Activated CD8-positive, alpha-beta T cell treated with anti-CD3 and anti-CD28 coated beads for 36 hours (primary cell): ENCODE data around the gene SPATA31C2. TPM values are rescaled to one million over a fixed set of nuclear protein-coding genes. Genes with fewer than 3 reads are reported as not detected.

ENCODE experiments used
- ATAC-seq: fragments of 200-7000 bp; cut with Tn5 transposase; one replicate; pipeline ENCODE4 v1.10.0; 2021; ENCODE audit warnings: mild to moderate bottlenecking, moderate library complexity
- CTCF ChIA-PET: fragments of 350-600 bp; sonication (Branson Sonifier 250); formaldehyde crosslinking; loops from one replicate; lab custom pipeline; 2021; ENCODE audit warnings: antibody characterized with exemption; lab: Charles Lee
- POLR2A ChIA-PET: fragments of 350-600 bp; sonication (Branson Sonifier 250); formaldehyde crosslinking; loops from one replicate; lab custom pipeline; 2021; ENCODE audit warnings: antibody characterized with exemption; lab: Charles Lee
- DNase-seq: peaks from one replicate; pipeline ENCODE4 v3.0.0-alpha.2; 2020
- H3K27ac Mint-ChIP-seq: one replicate; pipeline ENCODE4 v1.8.0; 2021; ENCODE audit warnings: mild to moderate bottlenecking, mixed read lengths
- H3K27me3 Mint-ChIP-seq: one replicate; pipeline ENCODE4 v1.8.0; 2021; ENCODE audit warnings: mixed read lengths
- H3K36me3 Mint-ChIP-seq: one replicate; pipeline ENCODE4 v1.8.0; 2021; ENCODE audit warnings: low read depth, mixed read lengths
- H3K4me1 Mint-ChIP-seq: one replicate; pipeline ENCODE4 v1.8.0; 2021; ENCODE audit warnings: low read depth, mixed read lengths
- H3K4me3 Mint-ChIP-seq: one replicate; pipeline ENCODE4 v1.8.0; 2021; ENCODE audit warnings: mild to moderate bottlenecking, moderate library complexity, mixed read lengths
- H3K9me3 Mint-ChIP-seq: one replicate; pipeline ENCODE4 v1.8.0; 2021; ENCODE audit warnings: mixed read lengths
- CTCF ChIP-seq: fragments of 200-600 bp; IDR thresholded peaks from one replicate; pipeline ENCODE4 v1.8.0; 2022; ENCODE audit warnings: antibody characterized with exemption, mild to moderate bottlenecking
- intact Hi-C: fragments of 100-400 bp; cut with micrococcal nuclease; formaldehyde crosslinking; loops from one replicate; pipeline ENCODE4 v1.10.0; 2022
- total RNA-seq, 2 experiments: library from RNA; stranded (reverse); gene quantifications; one replicate each; pipeline ENCODE4 v1.2.3, GENCODE V29; 2021

The SPATA31C2 gene
- total RNA-seq, 2 experiments from 2014 or later, result 0.07 to 0.09 TPM

- Mint-ChIP-seq H3K9me3 (no peaks in the 10 kb centered on the region), H3K4me3 (no peak overlapping the region), H3K27me3 (peaks cover 18% of the 10 kb centered on the region), H3K4me1 (peaks cover 3% of the 10 kb centered on the region), H3K36me3 (no peaks in the 10 kb centered on the region), H3K27ac (no peak overlapping the region)
- TF ChIP-seq CTCF, result no peak
- DNase-seq (peak; percentile 26), ATAC-seq (no peak)
- CTCF ChIA-PET, result no interaction called here
- POLR2A ChIA-PET, result interaction anchor here (0.6 kb wide), 2 partner anchors 297 to 831 kb away, joined by 3 read pairs; no protein-coding TSS in a partner anchor
- intact Hi-C loops, result no loop called here
Measured at GRCh38 chr9:88106492-88106891, 31.8 kb downstream of the SPATA31C2 start.

- H3K36me3 Mint-ChIP-seq, result no peaks in the 10 kb centered on the region
- no peaks in the 10 kb centered on the region for H3K4me1 Mint-ChIP-seq
- no peak for DNase-seq
- no peak overlapping the region for H3K4me3 Mint-ChIP-seq
- H3K27me3 Mint-ChIP-seq, result no peaks in the 10 kb centered on the region
- POLR2A ChIA-PET, result no interaction called here
- H3K9me3 Mint-ChIP-seq, result no peaks in the 10 kb centered on the region
- intact Hi-C loops, result no loop called here
- no peak for ATAC-seq
- no peak overlapping the region for H3K27ac Mint-ChIP-seq
- no peak for TF ChIP-seq CTCF
- CTCF ChIA-PET, result no interaction called here
Measured at GRCh38 chr9:88092797-88093331, 45.4 kb downstream of the SPATA31C2 start.

- H3K4me1 Mint-ChIP-seq, result no peaks in the 10 kb centered on the region
- ChIA-PET CTCF (no interaction called here), POLR2A (interaction anchor here (1.6 kb wide), 1 partner anchor 18 kb away, joined by 4 read pairs; no protein-coding TSS in a partner anchor)
- H3K36me3 Mint-ChIP-seq, result no peaks in the 10 kb centered on the region
- no peak for DNase-seq
- no peak overlapping the region for H3K27ac Mint-ChIP-seq
- intact Hi-C loops, result no loop called here
- H3K27me3 Mint-ChIP-seq, result no peaks in the 10 kb centered on the region
- H3K4me3 Mint-ChIP-seq, result no peak overlapping the region
- no peak for ATAC-seq
- no peak for TF ChIP-seq CTCF
- H3K9me3 Mint-ChIP-seq, result no peaks in the 10 kb centered on the region
Measured at GRCh38 chr9:88090151-88090581, 48.1 kb downstream of the SPATA31C2 start.

GRCh38 chr9:88087906-88088305 is 50.4 kb downstream of the SPATA31C2 start:
- CTCF ChIA-PET, result no interaction called here

More at GRCh38 chr9:88087906-88088305, 50.4 kb downstream of the SPATA31C2 start:
- H3K27ac Mint-ChIP-seq, result no peak overlapping the region
- H3K27me3 Mint-ChIP-seq, result peaks cover 6% of the 10 kb centered on the region
- no peak overlapping the region for H3K4me3 Mint-ChIP-seq
- intact Hi-C loops, result no loop called here
- H3K9me3 Mint-ChIP-seq, result no peaks in the 10 kb centered on the region
- no peak for ATAC-seq
- no peaks in the 10 kb centered on the region for H3K36me3 Mint-ChIP-seq
- POLR2A ChIA-PET, result no interaction called here
- no peak for DNase-seq
- TF ChIP-seq CTCF, result no peak
- no peaks in the 10 kb centered on the region for H3K4me1 Mint-ChIP-seq
